Limb (tissue), 2 donors: ENCODE results near the gene MKNK2.
A peak's percentile ranks its signal among the peaks of the same experiment; 100 is the strongest.

Experiments
- DNase-seq, 2 donors: peaks; one replicate each; pipeline ENCODE4 v3.0.0-alpha.2; 2016; ENCODE audit errors: extremely low spot score in 2 of 2

The MKNK2 gene

DNA sequence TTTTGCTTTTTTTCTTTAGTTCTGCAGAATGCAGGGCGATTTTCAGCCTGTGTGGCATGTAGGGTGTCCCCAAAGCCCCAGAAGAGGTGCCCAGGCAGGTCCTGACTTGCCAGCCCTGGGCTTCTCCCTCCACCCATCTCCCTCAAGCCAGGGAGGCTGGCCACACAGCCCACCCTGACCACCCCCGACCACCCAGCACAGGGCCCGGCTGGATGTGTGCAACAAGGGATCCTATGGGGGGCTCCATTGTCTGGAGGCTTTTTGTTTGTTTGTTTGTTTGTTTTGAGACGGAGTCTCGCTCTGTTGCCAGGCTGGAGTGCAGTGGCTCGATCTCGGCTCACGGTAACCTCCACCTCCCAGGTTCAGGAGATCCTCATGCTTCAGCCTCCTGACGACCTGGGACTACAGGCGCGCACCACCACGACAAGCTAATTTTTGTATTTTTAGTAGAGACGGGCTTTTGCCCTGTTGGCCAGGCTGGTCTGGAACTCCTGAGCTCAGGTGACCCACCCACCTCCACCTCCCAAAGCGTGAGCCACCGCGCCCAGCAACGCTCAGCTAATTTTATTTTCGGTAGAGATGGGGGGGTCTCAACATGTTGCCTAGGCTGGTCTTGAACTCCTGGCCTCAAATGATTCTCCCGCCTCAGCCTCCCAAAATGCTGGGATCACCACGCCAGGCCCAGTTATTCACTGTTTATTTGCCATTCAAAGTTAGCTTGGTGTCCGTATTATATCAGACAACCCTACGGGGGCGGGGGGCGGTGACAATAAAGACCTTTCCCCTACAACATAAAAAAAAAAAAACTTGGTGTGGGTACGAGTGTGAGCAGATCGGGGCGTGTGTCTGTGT is 7.8 kb upstream of the MKNK2 start:
- DNase-seq = no peak

DNA sequence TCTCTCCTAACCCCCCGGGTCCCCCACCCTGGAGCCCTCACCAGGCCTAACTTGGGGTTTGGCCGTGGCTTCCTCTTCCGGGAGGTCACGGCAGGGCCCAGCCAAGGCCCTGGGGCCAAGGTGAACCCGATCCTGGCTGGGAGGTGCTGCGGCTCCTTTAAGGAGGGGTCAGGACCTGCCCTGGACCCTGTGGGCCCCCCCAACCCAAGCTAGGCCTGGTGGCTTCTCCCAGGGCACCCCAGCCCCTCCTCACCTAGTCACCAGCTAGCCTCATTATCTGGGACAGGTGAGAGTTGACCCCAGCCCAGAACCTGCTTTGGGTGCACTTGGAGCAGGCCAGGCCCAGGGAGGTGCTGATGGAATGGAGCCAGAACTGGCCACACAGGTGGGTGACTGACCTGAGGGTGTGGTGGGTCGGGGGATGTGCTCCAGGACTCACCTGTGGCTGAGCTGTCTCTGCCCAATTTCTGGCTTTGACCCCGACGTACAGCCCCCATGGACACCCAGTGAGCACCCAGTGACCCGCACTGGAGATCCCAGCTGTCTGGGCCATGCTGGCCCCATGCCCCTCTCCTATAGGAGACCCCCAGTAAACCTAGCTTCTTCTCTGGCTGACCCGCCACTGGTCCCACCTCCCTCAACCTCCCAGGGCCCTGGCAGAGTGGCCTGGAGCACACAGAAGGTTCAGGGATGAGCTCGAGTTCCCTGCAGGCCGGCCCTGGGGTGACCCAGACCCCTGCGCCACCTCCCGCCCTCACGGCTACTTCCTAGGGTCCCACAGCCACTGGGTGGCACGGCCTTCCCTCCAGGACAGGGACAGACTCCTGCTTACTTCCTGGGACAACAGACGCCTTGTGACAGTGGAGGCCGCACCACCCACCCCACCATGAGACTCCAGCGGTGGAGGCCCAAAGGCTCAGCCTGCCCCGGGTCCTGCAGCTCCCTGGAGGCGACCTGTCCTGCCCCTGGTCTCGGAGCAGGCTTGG is 6.7 kb upstream of the MKNK2 start:
- no peak for DNase-seq

DNA sequence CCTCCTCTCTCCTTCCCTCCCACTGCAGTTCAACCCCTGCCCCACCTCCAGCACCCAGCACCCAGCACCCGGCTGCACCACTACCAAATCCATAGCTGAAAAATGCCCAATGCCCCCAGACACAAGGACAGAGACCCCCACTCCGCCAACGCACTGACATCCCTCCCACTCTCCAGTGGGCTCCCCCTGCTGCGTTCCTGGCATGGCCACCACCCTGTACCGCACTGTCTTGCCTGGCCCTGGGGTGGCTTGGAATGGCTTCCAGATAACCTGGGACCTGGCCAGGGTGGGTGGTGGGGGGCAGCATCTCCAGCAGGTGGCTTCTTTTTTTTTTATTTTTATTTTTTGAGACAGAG is 5.8 kb upstream of the MKNK2 start:
- no peak for DNase-seq

GRCh38 chr19:2055931-2056836 is 5.1 kb upstream of the MKNK2 start:
- peak in 1 of 2 donors; percentile 76 for DNase-seq

DNA sequence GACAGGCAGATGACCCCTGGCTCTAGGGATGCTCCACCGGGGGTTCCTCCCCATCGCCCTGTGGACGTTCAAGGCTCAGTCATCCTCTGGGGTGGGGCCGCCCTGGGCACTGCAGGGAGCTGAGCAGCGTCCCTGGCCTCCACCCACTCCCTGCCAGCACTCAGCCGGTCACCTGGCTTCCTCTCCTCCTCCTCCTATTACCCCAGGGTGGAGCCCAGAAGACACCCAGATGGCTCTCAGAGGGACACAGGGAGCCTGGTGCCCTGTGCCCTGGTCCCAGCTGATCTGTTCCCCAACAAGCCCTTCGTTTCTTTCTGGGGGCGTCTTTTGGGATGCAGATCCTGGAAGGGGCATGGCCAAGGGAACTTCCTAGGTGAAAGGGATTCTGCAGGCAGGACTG is 3.7 kb upstream of the MKNK2 start:
- DNase-seq = no peak

DNA sequence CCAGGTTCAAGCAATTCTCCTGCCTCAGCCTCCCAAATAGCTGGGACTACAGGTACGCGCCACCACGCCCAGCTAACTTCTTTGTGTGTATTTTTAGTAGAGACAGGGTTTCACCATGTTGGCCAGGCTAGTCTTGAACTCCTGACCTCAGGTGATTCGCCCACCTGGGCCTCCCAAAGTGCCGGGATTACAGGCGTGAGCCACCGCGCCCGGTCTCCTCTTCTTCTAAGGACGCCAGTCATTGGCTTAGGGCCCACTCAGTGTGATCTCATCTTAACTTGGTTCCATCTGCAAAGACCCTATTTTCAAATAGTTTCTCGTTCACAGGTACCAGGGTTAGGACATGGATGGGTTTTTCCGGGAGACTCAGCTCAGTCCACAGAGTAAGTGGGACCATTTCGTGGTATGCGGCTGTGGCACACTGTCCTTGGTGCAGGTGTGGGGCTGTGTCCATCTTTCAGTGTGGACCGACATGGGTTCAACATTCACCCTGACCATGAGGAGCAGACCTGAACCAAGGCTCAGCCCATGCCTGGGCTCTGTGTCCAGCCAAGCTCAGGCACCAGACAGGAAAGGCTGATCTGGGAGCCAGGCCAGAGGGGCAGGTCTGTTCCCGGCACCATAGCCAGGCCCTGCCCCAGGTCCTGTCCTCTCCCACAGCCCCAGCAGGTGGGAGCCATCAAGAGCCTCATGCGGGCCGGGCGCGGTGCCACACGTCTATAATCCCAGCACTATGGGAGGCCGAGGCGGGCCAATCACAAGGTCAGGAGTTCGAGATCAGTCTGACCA is 2.8 kb upstream of the MKNK2 start:
- DNase-seq = no peak

GRCh38 chr19:2051773-2052704 is 995 bp upstream of the MKNK2 start:
- DNase-seq = peak in 1 of 2 donors; percentile 33

- DNase-seq = no peak
Measured at GRCh38 chr19:2050349-2050990, 574 bp downstream of the MKNK2 start.

- peak in 1 of 2 donors; percentile 70 for DNase-seq
Measured at GRCh38 chr19:2049741-2050348, 1.2 kb downstream of the MKNK2 start.

DNA sequence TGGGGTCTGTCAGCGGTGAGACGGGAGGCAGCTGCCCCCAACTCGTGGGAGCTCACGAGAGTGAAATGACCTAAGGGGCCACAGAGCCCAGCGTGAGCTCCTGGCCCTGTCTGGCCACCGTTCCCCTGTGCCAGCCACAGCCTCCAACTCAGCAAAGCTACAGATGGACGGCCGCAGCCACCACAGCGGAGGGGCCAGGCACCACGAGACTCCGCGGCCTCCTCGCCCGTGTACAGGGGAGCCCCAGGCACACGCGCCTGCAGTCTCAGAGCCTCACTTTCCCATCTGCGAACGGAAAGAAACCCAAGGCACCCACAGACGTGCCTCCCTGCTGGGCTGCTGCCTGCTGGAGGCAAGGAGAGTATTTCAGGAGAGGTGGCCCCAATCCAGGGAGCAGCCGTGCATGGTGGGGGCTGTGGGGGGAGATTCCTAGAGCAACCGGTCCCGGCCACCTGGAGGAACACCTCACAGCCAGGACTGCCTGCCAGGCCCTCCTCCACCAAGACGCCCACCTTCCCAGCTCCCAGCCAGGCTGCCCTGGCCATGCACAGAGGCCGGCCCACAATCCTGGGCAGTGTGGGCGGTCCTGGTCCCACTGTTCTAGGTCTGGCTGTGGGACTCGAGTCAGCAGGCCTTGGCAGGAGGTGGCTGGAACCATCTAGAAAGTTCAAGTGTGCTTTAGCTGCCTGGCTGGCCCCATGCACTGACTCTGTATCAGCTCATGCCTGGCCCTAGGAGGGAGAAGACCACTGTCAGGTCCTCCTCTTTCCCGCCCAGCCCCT is 1.9 kb downstream of the MKNK2 start:
- DNase-seq = peak in 1 of 2 donors; percentile 46

- DNase-seq = no peak
Measured at GRCh38 chr19:2048104-2048958, 2.7 kb downstream of the MKNK2 start.

DNA sequence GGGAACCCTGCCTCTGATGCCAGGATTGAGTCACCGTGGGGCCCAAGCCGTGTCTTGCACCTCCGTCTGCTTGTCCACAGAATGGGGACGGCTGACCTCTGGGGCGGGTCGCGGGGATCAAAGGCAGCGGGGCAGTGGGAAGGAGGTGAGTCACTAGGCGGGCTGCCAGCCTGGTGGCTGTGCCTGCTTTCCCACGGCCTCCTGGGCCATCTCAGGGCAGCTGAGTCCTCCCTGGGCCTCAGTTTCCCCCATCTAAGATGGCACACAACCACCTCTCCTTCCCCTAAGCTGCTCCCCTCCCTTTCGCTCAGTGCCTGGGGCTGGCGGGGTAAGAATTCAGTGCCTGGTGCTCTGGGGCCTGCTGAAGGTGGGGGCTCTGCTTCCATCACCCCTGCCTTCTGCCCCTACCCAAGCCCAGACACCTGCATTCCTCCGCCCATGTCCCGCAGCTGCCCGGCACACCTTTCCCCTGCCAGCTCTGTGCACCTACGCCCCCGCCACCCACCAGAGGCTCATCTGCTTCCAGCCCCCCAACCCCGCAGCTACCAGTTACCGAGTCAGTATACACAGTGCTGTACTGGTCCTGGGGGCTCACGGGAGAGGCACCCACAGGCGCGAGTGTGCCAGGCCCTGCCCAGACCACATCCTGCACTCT is 3.5 kb downstream of the MKNK2 start:
- no peak for DNase-seq

DNA sequence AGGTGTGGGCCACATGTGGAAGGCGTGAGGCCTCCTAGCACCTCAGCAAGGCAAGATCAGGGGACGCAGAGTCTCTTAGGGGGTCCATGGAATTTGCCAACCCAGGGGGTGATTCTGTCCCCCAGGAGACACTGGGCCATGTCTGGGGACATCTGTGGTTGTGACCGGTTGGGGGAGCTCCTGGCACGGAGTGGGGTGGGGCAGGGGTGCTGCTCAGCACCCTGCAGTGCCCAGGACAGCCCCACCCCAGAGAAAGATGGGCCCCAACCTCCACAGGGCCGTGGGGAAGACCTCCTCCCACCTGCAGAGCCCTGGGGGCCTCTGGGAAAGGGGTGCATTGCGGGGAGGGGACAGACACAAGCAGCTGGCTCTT is 4.0 kb downstream of the MKNK2 start:
- DNase-seq = no peak

GRCh38 chr19:2046046-2046907 is 4.8 kb downstream of the MKNK2 start:
- DNase-seq = no peak

GRCh38 chr19:2045501-2046045 is 5.5 kb downstream of the MKNK2 start:
- DNase-seq = no peak
